Stimulated activated CD4-positive, alpha-beta T cell treated with anti-CD3 and anti-CD28 coated beads, Interleukin-1b, Interleukin-23, amount 100 ng/mL, for 24 hours (primary cell): ENCODE results near the gene NOXA1.
"Not testable (repeated sequence)": the region's sequence is repeated elsewhere in the genome, so short reads cannot be mapped to it uniquely, and the experiment has no call there.

Experiments used
- DNase-seq, 4 experiments: peaks; one replicate each; pipeline ENCODE4 v3.0.0-alpha.2; 2020; ENCODE audit warnings: low read depth in 4 of 4, low spot score in 1 of 4

NOXA1 gene

DNA sequence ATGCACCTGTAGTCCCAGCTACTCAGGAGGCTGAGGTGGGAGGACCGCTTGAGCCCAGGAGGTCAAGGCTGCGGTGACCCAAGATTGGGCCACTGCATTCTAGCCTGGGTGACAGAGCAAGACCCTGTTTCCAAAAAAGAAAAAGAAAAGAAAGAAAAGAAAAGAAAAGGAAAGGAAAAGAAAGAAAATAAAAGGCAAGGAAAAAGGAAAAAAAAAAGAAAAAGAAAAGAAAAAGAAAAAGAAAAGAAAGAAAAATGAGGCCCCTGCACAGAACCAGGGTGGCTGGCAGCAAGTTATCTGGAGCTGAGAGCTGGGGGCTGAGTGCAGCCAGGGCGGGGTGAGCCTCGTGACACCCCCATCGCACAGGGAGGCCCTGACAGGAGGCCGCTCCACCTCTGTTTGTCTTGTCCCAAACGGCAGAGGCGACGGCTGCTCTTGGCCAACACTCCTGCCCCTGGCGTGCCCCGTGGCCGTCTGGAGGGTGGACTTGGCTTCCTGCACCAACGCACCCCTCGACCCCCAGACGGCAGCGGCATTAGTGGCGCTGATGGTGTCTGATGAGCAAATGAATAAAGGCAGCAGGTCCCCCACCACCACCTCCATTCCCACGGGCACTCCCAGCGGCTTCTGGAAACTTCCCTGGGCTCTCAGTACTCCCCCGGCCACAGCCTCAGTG, 17.0 kb upstream of the NOXA1 start:
- no peak for DNase-seq

DNA sequence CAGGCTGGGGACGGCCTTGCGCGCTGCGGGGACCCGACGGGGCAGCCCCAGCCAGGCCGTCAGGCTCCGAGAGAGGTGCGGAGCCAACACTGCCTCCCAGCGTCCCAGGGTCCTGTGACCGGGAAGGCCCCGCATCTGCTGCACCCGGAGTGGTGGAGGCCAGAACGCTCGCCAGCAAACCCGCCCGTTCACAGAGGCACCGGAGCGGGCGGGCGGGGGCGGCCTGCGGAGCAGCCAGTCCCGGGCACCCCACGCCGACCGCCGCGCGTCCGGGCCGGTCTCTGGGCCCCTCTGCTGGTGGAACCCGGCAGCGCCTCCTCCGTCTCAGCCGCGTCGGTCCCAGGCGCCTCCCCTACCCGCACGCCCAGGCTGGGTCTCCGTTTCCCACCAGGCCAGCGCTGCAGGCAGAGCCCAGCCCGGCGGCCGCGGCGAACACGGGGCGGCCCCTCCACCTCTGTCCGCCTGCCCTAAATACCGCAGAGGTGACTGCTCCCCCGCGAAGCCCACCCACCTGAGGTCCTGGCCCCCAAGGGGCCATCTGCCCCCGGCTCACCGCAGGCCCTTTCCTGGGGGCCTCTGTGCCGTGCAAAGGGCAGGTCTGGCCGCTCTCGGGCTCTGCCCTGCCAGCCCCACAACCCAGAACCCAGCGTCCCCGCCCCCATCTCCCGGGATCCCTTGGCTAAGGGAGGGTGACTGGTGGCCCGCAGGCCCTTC, 16.2 kb upstream of the NOXA1 start:
- DNase-seq = peak in 3 of 4 experiments; percentile 37 to 57 (median 51)

DNA sequence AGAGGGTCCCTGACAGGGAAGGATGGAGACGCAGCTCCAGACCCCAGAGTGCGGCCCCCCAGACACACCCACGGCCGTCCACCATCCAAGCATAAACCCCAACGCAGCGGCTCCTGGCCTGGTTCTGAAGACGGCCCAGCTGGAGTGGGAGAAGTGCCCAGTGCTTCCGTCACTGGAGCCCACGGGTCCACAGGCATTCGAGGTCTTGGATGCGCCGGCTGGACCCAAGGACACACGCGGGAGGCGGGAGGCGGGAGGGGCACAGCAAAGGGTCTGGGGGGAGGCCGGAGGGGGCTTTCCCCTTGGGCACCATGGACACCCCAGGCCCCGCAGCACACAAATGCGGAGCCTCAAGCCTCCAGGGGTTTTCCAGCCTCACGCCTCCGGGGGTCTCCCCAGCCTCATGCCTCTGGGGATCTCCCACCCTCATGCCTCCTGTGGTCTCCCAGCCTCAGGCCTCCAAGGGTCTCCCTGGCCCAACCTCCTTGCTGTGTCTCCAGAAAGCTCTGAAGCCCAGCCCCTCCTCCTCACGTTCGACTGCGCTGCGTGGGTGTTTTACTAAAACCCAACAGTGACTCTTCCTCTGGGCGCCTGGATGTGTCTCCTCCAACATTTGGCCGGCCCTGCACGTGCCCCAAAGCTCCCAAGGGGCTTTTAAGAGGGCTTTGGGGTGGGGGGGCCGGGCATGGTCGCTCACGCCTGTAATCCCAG, 15.4 kb upstream of the NOXA1 start:
- DNase-seq = no peak

DNA sequence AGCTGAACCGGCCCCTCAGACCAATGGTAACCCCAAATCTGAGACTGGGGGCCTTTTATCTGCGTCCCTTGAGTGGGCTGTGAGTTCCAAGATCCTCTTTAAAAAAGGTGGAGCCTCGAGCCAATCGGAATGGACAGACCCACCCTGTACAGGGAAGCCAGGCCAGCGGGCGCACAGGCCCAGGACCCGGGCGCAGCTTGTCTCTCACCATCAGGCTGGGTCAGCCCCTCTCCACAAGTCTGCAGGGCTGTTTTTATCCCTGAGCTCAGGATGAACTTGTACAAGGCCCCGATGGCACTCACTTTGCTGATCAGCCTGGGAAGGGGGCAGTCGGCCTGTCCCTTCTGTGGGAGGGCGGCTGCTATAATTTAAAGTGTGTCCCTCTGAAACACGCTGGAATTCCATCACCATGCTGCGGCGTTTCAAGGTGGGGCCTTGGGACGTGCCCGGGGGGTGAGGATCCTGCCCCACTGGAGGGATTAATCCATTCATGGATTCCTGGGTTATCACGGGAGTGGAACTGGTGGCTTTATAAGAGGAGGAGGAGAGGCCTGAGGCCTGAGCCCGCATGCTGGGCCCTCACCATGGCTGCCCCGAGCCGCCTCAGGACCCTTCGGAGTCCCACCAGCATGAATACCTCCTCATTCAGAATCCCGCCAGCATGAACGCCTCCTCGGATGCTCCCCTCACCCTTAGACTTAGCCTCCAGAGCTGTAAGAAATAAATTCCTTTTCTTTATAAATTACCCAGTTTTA, 14.4 kb upstream of the NOXA1 start:
- no peak for DNase-seq

DNA sequence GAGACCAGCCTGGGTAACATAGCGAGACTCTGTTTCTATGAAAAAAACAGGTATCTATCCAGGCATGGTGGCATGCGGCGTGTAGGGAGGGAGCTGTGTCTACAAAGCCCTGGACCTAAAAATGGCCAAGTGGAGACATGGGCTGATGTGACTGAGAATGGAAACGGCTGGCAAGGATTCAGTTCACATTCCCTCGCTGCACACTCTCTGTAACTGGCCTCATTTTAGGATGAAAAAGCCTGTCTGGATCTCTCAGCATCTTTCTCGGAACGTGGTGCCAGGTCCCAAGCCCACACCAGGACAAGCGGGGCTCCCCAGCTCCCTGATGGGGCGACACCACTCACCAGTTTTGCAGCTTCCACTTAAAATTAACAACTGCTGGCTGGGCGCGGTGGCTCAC, 13.7 kb upstream of the NOXA1 start:
- DNase-seq = no peak

DNA sequence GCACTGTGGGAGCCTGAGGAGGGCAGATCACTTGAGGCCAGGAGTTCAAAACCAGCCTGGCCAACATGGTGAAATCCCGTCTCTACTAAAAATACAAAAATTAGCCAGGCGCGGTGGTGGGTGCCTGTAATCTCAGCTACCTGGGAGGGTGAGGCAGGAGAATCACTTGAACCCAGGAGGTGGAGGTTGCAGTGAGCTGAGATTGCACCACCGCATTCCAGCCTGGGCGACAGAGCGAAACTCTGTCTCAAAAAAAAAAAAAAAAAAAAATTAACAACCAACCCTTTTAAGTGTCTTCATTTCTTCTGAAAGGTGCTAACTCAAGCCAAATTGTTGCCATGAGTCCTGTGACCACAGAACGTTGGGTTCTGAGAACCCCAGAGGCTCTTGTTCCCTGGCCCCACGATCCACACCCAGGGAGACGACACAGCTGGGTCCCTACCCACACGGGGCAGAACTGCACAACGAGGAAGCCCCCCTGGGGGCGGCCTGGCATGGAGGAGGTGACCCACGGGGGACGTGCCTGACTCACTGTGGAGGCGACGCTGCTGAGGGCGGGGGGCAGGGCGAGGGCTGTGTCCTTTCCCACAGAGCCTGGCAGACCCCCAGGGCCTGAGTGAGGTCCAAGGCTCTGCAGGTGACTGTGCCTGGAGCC, 12.8 kb upstream of the NOXA1 start:
- DNase-seq = not testable (repeated sequence)

DNA sequence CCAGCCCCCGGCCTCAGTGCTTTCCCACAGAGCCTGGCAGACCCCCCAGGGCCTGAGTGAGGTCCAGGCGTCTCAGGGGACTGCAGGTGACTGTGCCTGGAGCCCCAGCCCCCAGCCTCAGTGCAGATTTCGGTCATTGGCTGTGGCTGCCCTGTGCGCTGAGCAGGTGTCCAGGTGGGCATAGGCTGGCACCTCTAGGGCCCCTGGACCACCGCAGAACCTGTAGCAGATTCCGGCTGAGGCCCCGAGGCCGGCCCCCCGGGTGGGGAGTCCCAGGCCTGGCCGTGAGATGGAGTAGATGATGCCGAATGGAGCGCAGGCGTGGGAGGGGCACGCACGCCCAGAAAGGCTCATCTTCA, 12.3 kb upstream of the NOXA1 start:
- no peak for DNase-seq

DNA sequence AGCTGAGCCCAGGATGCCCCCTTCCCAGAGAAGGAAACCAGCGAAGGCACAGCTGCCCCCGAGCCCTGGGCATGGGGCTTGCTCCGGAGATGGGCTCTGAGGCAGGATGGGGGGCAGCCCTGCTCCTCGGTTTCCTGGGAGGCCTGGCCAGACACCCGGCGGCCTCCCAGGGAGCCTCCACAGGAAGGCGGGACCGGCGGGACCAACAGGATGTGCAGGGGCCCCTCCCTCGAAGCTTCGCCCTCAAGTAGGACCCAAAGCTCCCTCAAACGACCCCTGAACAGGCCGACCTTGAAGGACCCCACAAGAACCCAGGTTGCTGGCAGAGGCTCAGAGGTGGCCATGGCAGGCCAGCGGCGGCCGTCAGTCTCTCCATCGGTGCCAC, 11.9 kb upstream of the NOXA1 start:
- DNase-seq = no peak

DNA sequence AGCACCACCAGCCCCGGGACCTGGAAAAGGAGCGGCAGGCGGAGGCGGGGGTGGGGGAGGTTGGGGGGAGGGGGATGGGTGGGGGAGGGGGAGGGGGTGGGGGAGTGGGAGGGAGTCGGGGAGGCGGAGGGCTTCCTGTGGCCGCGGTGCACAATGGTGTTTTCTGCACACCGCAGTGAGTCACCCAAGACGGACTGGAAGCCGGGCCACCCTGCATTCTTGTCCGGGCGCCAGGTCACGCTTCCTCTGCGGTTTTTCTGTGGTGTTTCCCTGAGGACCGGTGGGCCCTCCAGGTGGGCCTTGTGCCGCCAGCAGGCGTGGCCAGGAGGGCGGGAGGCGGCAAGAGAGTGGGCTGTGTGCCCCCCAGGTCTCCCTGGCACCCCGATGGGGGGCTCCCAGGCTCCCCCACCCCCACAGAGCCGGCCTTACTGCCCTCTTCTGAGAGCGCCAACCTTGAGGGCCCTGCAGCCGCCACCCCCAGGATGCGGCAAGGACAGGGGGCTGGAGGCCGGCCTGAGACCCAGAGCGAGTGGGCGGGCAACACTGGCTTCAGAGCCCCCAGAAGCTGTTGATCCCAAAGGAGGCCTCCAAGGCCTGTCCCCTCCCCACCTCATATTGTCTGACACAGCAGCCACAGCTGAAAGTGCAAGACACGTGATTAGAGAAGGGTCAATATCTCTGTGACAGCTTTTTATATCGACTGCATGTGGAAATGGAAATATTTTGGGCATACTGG, 11.4 kb upstream of the NOXA1 start:
- no peak for DNase-seq

DNA sequence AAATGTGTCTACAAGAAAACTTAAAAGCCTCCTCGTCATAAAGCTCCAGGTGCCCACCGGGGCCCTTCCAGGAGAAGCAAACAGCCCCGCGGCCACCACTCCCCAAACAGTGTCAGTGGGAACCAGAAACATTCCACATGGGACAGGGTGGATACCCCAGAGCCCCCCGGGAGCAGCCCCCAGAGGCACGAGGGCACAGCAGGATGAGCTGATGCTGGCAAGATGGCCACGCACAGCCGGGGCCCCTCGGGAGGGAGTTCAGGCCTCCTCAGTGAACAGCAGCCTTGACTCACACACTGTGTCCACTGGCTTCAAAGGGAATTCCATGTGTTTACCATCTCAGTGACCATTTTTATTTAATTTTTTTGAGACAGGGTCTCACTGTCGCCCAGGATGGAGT, 10.8 kb upstream of the NOXA1 start:
- DNase-seq = no peak

DNA sequence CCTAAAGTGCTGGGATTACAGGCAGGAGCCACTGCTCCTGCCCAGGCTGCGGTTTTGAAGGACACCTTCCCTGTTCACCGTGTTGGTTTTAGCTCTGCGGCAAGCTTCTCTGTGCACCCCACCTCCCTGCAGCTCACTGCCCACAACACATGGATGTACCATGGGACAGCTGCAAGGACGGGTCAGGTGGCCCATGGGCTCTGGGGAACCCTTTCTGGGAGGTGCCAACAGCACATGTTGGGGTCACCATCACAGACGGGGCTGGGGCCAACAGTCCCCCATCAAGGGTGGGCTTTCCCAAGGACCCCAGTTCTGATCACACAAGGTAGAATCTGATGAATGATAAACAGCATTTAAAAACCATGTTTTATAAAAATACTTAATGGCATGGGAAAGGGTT, 7.7 kb upstream of the NOXA1 start:
- no peak for DNase-seq

DNA sequence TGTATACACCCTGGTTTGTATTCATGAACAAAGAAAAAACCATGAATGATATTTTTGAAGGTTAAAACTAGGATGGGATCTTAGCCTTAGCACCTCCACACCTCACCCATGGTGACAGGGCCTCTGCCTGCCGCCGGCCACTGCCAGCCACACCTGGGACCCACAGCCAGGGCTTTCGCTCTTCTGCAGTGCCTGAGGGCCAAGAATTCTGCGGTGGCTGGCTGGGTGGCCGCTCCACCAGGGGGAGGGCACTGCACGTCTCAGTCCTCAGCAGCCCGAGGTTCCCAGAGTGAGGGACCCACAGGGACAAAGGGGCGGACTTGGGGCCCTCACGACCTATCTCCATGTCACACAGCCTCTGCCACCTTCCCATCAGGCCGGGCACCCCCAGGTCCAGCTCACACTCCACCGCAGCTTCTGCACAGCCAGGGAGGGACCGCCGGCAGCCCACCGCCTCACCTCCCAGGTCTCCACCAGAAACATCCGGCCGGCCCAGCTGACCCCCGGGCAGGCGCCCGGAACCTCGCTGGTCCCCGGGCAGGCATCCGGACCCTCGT, 7.1 kb upstream of the NOXA1 start:
- DNase-seq = no peak

DNA sequence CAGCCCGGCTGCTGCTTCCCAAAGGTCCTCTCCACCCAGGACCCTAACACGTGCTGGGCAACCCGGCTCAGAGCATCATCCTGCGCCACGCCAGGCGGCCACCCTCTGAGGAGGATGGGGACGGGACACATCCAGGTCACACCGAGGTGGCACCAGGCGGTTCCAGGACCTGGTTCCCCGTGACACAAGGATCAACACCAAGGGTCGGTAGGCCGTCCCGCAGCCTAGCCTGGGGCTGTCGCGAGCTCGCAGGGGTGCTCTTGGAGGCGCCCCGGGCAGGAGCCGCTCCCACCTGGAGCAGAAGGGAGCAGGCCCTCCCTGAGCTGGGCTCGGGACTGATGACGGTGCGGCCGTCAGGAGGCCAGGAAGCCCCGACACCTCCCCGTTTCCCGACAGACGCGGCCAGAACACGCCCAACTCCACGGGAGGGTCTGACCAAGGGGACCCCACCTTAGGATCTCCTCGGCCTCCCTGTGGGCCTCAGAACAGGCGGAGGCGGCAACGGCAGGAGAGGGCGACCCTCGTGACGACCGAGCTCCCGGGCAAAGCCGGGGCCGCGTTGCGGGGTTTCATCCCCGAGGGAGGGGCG, 6.5 kb upstream of the NOXA1 start:
- DNase-seq = no peak

DNA sequence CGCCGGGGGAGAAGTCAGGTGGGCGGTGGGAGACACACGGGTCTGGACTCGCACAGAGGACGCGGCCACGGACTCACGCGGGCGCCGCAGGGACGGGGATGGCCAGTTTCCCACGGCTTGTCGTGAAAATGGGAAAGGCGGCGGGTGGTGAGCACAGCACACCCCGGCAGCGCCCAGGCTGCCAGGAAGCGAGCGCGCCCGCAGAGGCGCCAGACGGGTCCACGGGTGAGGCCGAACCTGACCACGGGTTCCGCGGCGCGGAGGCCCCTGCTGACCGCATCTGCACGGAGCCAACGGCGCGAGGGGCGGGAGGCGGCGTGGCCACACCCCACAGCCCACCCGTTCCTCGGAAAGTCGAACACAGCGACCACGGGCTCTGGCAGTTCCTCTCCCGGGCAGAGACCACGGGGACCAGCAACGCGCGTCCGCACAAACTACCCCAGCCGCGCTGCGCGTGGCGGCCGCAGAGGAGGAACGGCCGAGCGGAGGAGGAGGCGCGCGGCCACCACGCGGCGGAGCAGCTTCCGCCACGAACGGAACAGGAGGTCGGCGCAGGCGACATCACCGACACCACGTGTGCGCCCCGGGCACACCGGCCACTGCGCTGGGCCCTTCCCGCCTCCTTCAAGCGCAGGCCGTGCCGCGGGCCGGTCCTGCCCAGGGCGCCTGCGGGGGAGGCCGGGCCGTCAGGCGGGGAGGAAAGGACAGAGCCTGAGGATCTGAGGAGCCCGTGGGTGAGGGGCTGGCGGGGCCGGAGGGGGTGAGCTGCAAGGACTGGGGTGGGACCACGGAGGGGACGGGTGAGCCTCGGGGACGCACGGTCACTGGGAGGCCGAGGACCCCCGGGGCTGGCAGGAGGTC, 5.8 kb upstream of the NOXA1 start:
- no peak for DNase-seq

DNA sequence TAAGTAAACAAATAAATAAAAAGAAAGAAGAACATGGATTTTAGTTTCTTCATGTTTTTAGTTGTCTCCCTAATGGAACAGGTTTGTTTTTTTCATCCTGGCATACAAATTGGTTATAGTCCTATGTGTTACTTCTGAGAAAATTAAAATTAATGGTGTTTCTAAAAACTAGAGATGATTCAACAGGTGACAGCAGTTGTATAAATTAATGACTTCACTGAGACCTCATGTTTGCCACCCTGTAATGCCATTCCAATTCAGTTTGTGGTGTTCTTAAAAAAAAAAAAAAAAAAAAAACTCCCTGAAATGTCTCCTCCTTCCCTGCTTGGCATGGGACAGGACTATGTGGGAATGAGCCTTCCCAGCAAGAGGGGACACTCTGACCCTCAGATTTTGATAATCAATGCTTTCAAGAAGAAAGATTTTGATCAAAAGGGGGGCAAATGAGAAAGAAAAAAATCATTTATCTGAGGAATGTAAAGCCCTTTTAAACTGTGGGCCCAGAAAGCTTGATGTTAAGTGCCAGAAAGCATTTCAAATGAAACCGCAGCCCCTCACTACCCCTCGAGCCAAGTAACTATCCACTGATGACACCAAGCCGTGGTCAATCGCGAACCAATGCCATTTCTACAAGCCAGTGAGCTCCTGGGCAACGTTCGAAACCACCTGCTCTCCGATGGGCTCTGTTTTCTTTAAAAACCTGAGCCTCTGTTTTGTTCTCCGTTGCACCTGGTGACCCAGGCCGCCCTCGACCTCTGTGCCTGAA, 1.2 kb upstream of the NOXA1 start:
- DNase-seq = no peak

DNA sequence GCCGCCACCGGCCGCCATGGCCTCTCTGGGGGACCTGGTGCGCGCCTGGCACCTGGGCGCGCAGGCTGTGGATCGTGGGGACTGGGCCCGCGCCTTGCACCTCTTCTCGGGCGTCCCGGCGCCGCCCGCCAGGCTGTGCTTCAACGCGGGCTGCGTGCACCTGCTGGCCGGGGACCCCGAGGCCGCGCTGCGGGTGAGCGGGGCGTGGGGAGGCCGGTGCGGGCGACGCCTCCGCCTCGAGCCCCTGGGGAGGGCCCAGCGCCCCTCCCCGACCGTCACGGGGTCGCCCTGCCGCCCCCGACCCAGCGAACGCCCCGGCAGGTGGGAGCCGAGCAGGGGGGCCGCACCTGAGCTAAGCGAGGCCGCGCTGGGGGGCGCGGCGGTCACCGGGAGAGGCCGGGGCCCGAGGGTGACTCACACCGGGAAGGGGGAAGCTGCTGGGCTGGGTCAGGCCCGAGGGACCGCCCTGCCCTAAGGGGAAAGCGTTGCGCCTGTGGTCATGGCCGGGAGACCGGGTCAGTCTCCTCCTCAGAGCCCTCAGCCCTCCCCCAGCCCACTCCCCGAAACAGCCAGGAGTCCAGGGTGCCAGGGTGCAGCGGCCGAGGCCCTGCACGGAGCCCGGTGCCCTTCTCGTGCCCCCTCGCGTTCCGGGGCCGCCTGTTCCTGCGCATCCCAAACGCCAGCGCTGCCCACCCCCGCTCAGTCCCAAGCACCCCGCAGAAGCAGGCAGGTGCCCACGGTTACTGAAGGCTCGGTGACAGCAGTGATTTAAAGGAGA, 510 bp downstream of the NOXA1 start:
- DNase-seq = no peak

DNA sequence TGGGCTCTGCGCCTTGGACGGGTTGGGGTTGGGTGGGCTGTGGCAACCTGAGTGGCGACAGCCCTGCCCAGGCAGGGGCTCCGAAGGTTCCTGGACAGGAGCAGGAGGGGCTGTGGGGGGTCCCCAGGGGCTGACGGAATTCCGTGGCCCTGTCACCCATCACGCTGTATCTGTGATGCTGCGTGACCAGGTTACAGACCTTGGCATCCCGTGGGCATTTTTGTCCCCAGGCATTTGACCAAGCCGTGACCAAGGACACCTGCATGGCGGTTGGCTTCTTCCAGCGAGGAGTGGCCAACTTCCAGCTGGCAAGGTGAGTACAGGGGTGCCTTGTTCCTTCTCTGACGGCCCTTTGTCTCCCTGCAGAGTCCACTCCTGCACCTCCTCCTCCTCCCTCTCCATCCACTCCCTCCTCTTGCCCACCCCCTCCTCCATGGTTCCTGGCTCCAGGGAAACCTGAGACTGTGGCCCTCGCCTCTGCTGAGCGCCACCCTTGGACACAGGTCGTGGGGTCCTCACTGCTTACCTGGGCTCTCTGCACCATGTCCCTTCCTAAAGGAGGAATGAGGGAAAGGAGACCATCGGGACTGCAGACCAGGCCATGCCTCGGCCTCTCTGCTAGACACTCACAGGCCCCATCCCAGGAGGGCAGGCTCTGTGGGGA, 3.0 kb downstream of the NOXA1 start:
- DNase-seq = no peak
